HG03432 (cell line): ENCODE results near the gene FAAH.
"Not testable (repeated sequence)": the region's sequence is repeated elsewhere in the genome, so short reads cannot be mapped to it uniquely, and the experiment has no call there.

Experiments
- ATAC-seq: cut with Tn5 transposase; IDR thresholded peaks from one replicate; pipeline ENCODE4 v1.9.1; 2021; ENCODE audit warnings: mild to moderate bottlenecking, moderate library complexity; ENCODE audit not compliant: unreplicated experiment

The FAAH gene

DNA sequence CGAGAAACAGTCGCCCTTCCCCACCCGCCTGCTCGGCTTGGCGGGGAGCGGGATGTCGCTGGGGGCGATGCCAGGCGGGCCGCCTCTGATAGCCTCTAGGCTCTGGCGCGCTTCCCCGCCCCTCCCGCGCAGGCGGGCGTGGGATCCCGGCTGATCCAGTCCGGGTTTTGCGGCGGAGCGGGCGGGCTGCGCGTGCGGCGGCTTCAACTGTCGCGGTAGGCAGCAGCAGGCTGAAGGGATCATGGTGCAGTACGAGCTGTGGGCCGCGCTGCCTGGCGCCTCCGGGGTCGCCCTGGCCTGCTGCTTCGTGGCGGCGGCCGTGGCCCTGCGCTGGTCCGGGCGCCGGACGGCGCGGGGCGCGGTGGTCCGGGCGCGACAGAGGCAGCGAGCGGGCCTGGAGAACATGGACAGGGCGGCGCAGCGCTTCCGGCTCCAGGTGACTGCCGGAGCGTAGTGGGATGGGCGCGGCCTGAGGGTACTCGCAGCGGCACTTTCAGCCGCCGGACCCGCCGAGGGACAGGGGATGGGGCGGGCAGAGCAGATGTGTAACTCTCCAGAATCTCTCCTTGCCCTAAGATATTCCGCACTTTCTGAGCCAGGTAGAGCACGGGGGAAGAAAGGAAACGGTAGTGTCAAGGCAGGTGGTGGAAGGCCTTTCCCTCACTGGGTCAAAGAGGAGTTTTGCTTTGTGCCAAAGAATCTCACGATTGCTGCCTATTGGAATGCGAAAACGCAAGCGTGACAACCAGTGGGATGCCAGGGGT, at the start of gene FAAH:
TSS of gene FAAH (plus strand) at position 210 of the 764 bp plus-strand sequence. CDS start at position 242, 32 bp downstream.
- no peak for ATAC-seq

DNA sequence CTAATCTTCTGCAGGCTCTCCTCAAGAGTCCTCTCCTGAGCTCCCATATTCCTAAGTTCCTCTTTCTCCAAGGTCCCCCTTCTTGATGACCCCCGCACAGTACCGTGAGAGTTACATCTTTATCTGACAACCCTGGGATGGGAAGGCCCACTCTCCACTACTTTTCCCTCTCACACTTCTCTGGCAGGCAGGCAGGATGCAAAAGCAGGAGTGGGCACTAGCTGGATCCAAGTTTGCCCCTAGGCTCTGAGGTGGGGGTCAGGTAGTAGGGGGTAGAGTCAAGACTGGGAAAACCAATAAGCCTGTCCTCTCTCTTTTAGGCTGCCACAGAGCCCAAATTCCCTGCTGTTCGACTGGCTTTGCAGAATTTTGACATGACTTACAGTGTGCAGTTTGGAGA, 49.6 kb upstream of the FAAH start:
- ATAC-seq: no peak

DNA sequence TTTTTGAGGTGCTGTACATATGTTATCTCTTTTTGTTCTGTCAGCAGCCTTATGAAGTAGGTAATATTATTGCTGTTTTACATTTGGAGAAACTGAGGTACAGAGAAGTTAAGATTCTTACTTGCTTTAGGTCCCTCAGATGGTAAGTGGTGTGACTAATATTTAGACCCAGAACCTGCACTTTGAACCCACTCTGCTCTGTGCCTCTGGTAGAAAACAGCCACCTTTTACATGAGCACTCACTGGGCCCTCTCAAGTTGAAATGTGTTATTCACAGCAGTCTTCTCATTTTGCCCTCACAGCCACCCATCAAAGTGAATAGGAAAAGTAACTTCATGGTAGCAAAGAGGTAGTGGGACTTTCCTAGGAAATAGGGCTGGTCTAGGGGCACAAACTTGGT, 48.8 kb upstream of the FAAH start:
- ATAC-seq: no peak

DNA sequence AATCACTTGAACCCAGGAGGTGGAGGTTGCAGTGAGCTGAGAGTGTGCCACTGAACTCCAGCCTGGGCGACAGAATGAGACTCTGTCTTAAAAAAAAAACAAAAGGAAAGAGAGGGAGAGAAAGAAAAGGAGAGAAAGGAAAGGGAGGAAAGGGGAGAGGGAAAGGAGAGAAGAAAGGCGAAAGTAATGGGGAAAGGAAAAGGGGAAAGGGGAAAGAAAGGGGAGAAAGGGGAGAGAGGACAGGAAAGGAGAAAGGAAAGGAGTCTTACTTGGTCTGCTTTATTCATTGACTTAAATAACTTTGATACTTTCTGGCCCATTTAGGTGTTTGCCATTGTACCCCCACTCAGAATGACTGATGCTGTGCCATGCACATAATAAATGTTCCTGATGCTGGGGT, 41.8 kb upstream of the FAAH start:
- ATAC-seq: no peak

- ATAC-seq: not testable (repeated sequence)
Observed at GRCh38 chr1:46355920-46356319, 38.2 kb upstream of the FAAH start.

GRCh38 chr1:46362158-46362557, 32.0 kb upstream of the FAAH start:
- no peak for ATAC-seq

DNA sequence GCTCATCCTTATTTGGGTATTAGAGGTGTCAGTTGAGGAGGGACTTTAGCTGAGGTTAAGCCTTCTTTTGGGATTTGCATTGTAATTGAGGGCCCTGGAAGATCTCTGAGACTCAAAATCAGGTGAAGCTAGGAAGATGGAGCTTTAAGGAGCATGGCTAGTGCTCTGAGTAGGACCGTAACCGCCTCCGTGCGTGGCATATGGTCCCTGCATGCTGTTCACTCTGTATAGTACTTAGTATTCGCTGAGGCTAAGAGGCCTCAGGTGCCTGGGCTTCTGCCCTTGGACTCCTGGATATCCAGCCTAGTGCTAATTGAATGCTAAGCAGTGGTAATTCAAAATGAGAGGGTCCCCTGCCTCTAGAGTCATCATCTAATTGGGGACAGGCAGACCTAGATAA, 31.0 kb upstream of the FAAH start:
- ATAC-seq: no peak

GRCh38 chr1:46364612-46365011, 29.5 kb upstream of the FAAH start:
- ATAC-seq: no peak

- not testable (repeated sequence) for ATAC-seq
Observed at GRCh38 chr1:46365796-46366195, 28.3 kb upstream of the FAAH start.

- ATAC-seq: no peak
Observed at GRCh38 chr1:46367072-46367471, 27.0 kb upstream of the FAAH start.

DNA sequence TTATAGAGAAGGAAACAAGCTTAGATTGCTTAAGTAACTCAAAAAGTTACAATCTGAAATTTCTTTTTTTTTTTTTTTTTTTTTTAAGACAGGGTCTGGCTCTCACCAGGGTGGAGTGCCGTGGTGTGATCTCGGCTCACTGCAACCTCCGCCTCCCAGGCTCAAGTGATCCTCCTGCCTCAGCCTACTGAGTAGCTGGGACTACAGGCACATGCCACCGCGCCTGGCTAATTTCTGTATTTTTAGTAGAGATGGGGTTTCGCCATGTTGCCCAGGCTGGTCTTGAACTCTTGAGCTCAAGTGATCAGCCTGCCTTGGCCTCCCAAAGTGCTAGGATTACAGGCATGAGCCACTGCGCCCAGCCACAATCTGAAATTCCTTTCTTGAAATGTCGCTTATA, 26.4 kb upstream of the FAAH start:
- not testable (repeated sequence) for ATAC-seq

- ATAC-seq: no peak
Observed at GRCh38 chr1:46368791-46369190, 25.3 kb upstream of the FAAH start.

GRCh38 chr1:46369542-46370213, 24.4 kb upstream of the FAAH start:
- ATAC-seq: peak; percentile 20

DNA sequence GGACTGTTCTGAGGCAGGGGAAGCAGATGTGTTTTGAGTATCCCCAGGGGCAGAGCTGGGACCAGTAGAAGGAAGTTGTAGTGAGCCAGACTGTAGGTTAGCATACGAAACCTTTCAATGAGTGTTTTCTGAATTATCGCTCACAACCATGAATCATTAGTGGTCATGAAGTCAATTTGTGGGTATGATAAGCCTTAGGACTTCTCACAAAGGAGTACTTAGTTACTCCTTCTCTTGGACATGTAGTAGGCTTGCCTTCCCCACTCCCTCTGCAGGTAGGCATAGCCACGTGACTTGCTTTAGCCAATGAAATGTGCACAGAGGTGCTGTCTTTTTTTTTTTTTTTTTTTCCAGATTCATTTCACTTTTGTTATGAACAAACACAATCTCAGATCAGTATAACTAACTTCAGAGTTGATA, 23.9 kb upstream of the FAAH start:
- ATAC-seq: peak; percentile 70

DNA sequence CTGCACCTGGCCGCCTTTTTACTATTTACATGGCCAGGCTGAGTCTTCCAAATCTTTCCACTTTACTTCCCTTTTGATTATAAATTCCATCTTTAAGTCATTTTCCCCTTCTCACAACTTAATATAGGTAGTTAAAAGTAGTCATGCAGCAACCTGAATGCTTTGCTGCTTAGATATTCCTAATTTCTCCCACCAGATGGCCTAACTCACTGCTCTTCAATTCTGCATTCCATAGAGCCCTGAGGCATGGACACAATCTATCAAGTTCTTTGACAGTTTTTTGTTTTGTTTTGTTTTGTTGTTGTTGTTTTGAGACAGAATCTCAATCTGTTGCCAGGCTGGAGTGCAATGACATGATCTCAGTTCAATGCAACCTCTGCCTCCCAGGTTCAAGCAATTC, 21.7 kb upstream of the FAAH start:
- ATAC-seq: no peak

DNA sequence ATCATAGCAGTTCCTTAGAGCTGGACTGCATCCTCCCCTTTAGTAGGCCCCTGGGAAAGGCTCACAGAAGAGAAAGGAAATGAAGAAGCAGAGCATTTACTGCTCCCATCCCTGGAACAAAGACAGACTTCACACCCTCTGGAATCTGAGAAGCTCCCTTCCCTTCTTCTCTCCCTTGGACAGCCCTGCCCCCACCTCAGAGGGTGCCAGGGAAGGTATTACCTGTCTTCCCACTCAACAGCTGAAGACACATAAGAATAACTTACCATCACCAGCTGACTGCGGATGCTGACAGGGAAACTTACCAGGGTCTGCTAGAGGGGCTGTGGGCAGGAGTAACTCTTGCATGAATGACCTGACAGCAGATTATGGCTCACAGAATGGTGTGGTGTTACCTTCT, 14.1 kb upstream of the FAAH start:
- ATAC-seq: no peak

DNA sequence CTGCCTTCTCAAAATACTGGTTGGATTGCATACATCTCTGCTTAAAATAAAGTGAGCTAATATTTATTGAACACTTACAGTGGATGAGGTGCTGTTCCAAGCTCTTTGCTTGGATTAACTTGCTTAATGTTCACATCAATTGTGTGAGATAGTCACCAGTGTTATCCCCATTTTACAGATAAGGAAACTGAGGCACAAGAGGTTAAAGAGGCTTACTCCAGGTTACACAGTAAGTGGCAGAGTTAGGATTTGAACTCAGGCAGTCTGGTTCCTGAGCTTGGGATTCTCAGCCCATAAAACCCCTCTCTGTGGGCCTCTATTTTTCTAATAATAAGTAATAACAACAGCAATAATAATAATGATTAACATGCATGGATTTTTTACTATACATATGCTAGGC, 13.6 kb upstream of the FAAH start:
- no peak for ATAC-seq

GRCh38 chr1:46393510-46393909, 607 bp upstream of the FAAH start:
- ATAC-seq: no peak

GRCh38 chr1:46394872-46395465, 852 bp downstream of the FAAH start:
- no peak for ATAC-seq

DNA sequence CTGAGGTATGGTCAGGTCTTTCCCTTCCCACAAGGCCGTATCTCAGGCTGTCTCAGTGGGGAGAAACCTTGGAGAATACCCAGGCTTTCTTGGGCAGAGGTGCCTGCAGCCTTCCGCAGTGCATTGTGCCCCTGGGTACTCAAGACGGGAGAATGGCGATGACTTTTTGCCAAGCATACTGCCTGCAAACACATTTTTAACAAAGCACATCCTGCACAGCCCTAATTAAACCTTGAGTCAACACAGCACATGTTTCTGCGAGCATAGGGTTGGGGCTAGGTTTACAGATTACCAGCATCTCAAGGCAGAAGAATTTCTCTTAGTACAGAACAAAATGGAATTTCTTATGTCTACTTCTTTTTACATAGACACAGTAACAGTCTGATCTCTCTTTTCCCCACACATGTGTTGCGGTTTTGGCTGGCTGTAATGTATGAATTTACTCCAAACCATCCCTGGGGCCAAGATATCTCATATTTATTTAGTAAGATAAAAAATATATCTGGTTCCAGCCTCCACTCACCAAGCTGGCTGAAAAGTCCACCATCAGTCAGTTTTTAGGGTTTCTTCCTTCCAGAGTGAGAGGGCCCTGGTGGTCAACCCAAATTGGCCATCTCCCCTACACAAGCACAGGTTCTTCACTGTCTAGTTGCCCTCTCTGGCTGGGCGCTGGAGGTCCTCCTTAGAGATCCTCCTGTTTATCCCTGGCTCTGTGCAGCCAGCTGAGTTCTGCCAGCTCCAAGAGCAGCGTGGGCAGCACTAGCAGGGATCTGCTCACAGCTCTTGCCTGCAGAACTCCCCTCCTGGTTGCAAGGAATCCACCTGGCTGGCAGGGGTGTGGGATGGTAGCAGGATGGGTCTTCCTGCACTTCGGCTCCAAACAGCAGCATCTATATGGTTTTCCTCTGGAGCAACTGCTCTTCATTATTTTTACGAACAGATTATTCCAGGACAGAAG, 2.6 kb downstream of the FAAH start:
- ATAC-seq: no peak

GRCh38 chr1:46399307-46399706, 5.2 kb downstream of the FAAH start:
- ATAC-seq: no peak
